Trophoblast cell (in vitro differentiated cells and primary cell): ENCODE measurements around the gene SEC16A.

Source experiments
- DNase-seq, 2 donors: peaks; one replicate each; pipeline ENCODE4 v3.0.0-alpha.2; 2016
- H2AFZ ChIP-seq: 2 replicates; pipeline ENCODE4 v1.6.1; 2013; ENCODE audit warnings: low read length, moderate library complexity, mild to moderate bottlenecking; ENCODE audit not compliant: insufficient read depth, poor library complexity
- H2AK5ac ChIP-seq: 2 replicates; pipeline ENCODE4 v1.6.1; 2013; ENCODE audit warnings: mild to moderate bottlenecking, low read length
- H2BK120ac ChIP-seq: 2 replicates; pipeline ENCODE4 v1.6.1; 2013; ENCODE audit warnings: low read length, mild to moderate bottlenecking, moderate library complexity; ENCODE audit not compliant: insufficient read depth, poor library complexity
- H2BK12ac ChIP-seq: 2 replicates; pipeline ENCODE4 v1.6.1; 2013; ENCODE audit warnings: mild to moderate bottlenecking, low read length, moderate library complexity
- H2BK5ac ChIP-seq: 2 replicates; pipeline ENCODE4 v1.6.1; 2013; ENCODE audit warnings: low read length, low read depth, moderate library complexity, mild to moderate bottlenecking; ENCODE audit not compliant: poor library complexity
- H3K14ac ChIP-seq: 2 replicates; pipeline ENCODE4 v1.6.1; 2013; ENCODE audit warnings: mild to moderate bottlenecking, low read length
- H3K18ac ChIP-seq: 2 replicates; pipeline ENCODE4 v1.6.1; 2013; ENCODE audit warnings: mild to moderate bottlenecking, low read length
- H3K23ac ChIP-seq: 2 replicates; pipeline ENCODE4 v1.6.1; 2013; ENCODE audit warnings: low read length
- H3K27ac ChIP-seq: 2 replicates; pipeline ENCODE4 v1.5.1; 2013; ENCODE audit warnings: low read depth, mild to moderate bottlenecking, inconsistent platforms, low read length, moderate library complexity
- H3K27me3 ChIP-seq: 2 replicates; pipeline ENCODE4 v1.6.1; 2013; ENCODE audit warnings: inconsistent platforms, mild to moderate bottlenecking, low read length, moderate library complexity; ENCODE audit not compliant: insufficient read depth
- H3K36me3 ChIP-seq, 2 experiments: 1 replicate in 1 of 2; 2 replicates in 1 of 2; pipeline ENCODE4 v1.6.1; 2013; ENCODE audit warnings: low read length in 2 of 2, mild to moderate bottlenecking in 2 of 2, moderate library complexity in 1 of 2; ENCODE audit not compliant: insufficient read depth in 2 of 2, control insufficient read depth in 1 of 2
- H3K4ac ChIP-seq: 2 replicates; pipeline ENCODE4 v1.6.1; 2013; ENCODE audit warnings: low read depth, mild to moderate bottlenecking, low read length, moderate library complexity
- H3K4me1 ChIP-seq, 2 experiments: 1 replicate in 1 of 2; 2 replicates in 1 of 2; pipeline ENCODE4 v1.6.1; 2013; ENCODE audit warnings: low read length in 2 of 2, mild to moderate bottlenecking in 2 of 2, moderate library complexity in 1 of 2; ENCODE audit not compliant: insufficient read depth in 2 of 2, control insufficient read depth in 1 of 2
- H3K4me2 ChIP-seq: 2 replicates; pipeline ENCODE4 v1.6.1; 2013; ENCODE audit warnings: inconsistent platforms, mild to moderate bottlenecking, low read length, moderate library complexity
- H3K4me3 ChIP-seq: 2 replicates; pipeline ENCODE4 v1.5.1; 2013; ENCODE audit warnings: mild to moderate bottlenecking, low read depth, low read length, inconsistent platforms
- H3K79me1 ChIP-seq: one replicate; pipeline ENCODE4 v1.6.1; 2013; ENCODE audit warnings: low read length
- H3K79me2 ChIP-seq: 2 replicates; pipeline ENCODE4 v1.6.1; 2013; ENCODE audit warnings: low read length, mild to moderate bottlenecking; ENCODE audit not compliant: control insufficient read depth, insufficient read depth, poor library complexity
- H3K9ac ChIP-seq: 2 replicates; pipeline ENCODE4 v1.6.1; 2013; ENCODE audit warnings: mild to moderate bottlenecking, low read length
- H3K9me3 ChIP-seq: 2 replicates; pipeline ENCODE4 v1.6.1; 2013; ENCODE audit warnings: low read depth, mild to moderate bottlenecking, control low read depth, inconsistent platforms, low read length; ENCODE audit not compliant: insufficient read depth
- H4K12ac ChIP-seq: 2 replicates; pipeline ENCODE4 v1.6.1; 2013; ENCODE audit warnings: low read depth, mild to moderate bottlenecking, low read length, moderate library complexity
- H4K8ac ChIP-seq: 2 replicates; pipeline ENCODE4 v1.6.1; 2013; ENCODE audit warnings: low read depth, mild to moderate bottlenecking, low read length, moderate library complexity
- H4K91ac ChIP-seq: one replicate; pipeline ENCODE4 v1.6.1; 2013; ENCODE audit warnings: low read depth, mild to moderate bottlenecking, low read length, moderate library complexity
- WGBS: extraction: QIAGEN DNeasy Blood & Tissue Kit; methylation state at CpG from one replicate; pipeline ENCODE4 v1.1.7; 2013; ENCODE audit warnings: missing lambda C conversion rate; ENCODE audit not compliant: insufficient read length, insufficient coverage; ENCODE audit errors: extremely low coverage; 5-methylcytosine and 5-hydroxymethylcytosine counted together

Gene SEC16A

DNA sequence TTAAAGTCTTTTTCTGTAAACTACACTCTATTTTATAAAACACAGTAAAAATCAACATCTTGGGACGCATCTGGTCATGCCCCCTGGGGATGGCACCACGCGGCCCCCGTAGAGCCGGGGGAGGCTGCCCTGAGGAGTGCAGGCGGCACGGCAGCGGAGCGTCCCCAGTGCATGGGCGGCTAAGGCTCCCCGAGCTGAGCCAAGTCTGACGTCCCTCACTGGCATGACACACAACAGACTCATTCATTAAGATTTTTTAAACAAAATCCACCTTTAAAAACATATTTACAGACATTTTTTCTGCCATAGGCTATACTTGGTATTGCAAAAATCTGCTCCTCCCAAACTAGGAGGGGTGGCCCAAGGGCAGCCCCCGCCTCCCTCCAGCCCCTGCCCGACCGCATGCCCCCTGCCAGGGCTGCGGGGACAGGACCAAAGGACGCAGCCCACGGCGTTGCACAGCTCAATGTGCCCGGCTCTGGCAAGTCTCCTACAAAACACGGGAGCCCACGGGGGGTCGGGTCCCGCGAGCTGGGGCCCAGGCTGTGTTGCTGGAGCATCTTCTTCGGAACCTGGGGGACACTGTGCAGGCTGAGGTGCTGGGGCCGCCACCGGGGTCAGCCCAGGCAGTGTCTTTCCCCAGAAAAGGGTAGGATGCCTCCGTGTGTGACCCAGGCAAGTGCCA, 11.8 kb upstream of the SEC16A start:
- no peaks in the 10 kb centered on the region for H3K4me1 ChIP-seq
- H4K12ac ChIP-seq: no peak overlapping the region
- H3K9ac ChIP-seq: no peak overlapping the region
- no peaks in the 10 kb centered on the region for H3K79me1 ChIP-seq
- no peak overlapping the region for H3K4me2 ChIP-seq
- peaks cover 34 to 37% of the 10 kb centered on the region in 2 experiments for H3K36me3 ChIP-seq
- H3K18ac ChIP-seq: no peak overlapping the region
- H3K14ac ChIP-seq: no peak overlapping the region
- no peak overlapping the region for H2AK5ac ChIP-seq
- DNase-seq: no peak
- no peak overlapping the region for H3K27ac ChIP-seq
- no peak overlapping the region for H2BK5ac ChIP-seq
- H2BK12ac ChIP-seq: no peak overlapping the region
- H3K9me3 ChIP-seq: peaks cover 4% of the 10 kb centered on the region
- H2AFZ ChIP-seq: no peak overlapping the region
- no peak overlapping the region for H4K8ac ChIP-seq
- H3K23ac ChIP-seq: no peak overlapping the region
- no peak overlapping the region for H3K4me3 ChIP-seq
- H3K79me2 ChIP-seq: no peaks in the 10 kb centered on the region
- no peak overlapping the region for H2BK120ac ChIP-seq
- H3K27me3 ChIP-seq: no peaks in the 10 kb centered on the region
- no CpG with 5 or more reads among the region's 29 CpGs for WGBS
- no peak overlapping the region for H4K91ac ChIP-seq
- no peak overlapping the region for H3K4ac ChIP-seq

DNA sequence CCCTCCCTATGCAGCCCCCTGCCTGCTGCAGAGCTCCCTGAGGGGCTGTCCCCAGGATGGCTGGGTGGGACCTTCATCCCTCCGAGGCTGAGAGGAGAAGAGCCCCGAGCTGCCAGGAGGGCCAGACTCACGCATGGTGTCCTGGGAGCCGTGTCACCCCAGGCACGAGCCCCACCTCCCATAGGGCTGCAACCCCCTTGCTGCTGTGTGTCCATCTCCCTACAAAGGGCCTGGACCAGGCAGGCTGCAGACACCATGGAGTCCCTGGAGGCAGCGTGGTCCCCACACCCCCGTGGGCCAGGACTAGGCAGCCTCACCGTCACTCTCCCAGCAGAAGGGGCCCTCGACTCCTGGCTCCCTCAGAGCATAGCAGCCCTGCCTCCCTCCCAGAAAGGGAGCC, 11.2 kb upstream of the SEC16A start:
- WGBS: no CpG with 5 or more reads among the region's 9 CpGs
- Histone ChIP-seq H3K9ac (no peak overlapping the region), H2BK12ac (no peak overlapping the region), H2BK120ac (no peak overlapping the region), H3K4ac (no peak overlapping the region), H3K36me3 (peaks cover 27 to 32% of the 10 kb centered on the region in 2 experiments), H3K14ac (no peak overlapping the region), H2BK5ac (no peak overlapping the region), H3K23ac (no peak overlapping the region), H3K4me3 (no peak overlapping the region), H2AK5ac (no peak overlapping the region), H3K4me1 (no peaks in the 10 kb centered on the region), H3K79me1 (no peaks in the 10 kb centered on the region), H3K27me3 (no peaks in the 10 kb centered on the region), H4K8ac (no peak overlapping the region), H3K9me3 (peaks cover 4% of the 10 kb centered on the region), H3K27ac (no peak overlapping the region), H3K79me2 (no peaks in the 10 kb centered on the region), H4K12ac (no peak overlapping the region), H3K4me2 (no peak overlapping the region), H3K18ac (no peak overlapping the region), H4K91ac (no peak overlapping the region), H2AFZ (no peak overlapping the region)
- DNase-seq: no peak

DNA sequence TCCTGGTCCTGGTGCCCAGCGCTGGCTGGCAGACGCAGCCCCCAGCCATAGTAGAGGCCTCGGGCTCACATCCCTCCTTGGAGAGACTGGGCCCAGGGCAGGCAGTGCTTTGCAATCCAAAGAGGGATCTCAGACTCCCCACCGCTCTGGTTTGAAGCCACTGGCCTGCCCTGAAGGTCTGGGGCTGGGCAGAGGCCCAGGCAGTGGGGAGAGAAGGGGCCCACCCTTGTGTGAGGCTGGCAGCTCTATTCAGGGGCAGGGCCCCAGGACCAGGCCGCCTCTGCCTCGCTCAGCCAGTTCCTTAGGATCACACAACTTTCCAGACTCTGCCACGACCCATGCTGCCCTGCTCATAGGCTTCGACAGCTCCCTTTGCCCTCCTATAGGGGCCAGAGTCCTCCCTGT, 10.7 kb upstream of the SEC16A start:
- Histone ChIP-seq H3K79me2 (no peaks in the 10 kb centered on the region), H3K27me3 (no peaks in the 10 kb centered on the region), H3K18ac (no peak overlapping the region), H3K4me3 (no peak overlapping the region), H4K91ac (no peak overlapping the region), H3K79me1 (no peaks in the 10 kb centered on the region), H2BK12ac (no peak overlapping the region), H2AK5ac (no peak overlapping the region), H3K36me3 (peaks cover 23 to 27% of the 10 kb centered on the region in 2 experiments), H3K4me2 (no peak overlapping the region), H2AFZ (no peak overlapping the region), H3K9ac (no peak overlapping the region), H2BK120ac (no peak overlapping the region), H3K4ac (no peak overlapping the region), H3K4me1 (no peaks in the 10 kb centered on the region), H3K23ac (no peak overlapping the region), H2BK5ac (no peak overlapping the region), H4K8ac (no peak overlapping the region), H3K9me3 (peaks cover 3% of the 10 kb centered on the region), H3K27ac (no peak overlapping the region), H3K14ac (no peak overlapping the region), H4K12ac (no peak overlapping the region)
- WGBS: no CpG with 5 or more reads among the region's 8 CpGs
- no peak for DNase-seq

DNA sequence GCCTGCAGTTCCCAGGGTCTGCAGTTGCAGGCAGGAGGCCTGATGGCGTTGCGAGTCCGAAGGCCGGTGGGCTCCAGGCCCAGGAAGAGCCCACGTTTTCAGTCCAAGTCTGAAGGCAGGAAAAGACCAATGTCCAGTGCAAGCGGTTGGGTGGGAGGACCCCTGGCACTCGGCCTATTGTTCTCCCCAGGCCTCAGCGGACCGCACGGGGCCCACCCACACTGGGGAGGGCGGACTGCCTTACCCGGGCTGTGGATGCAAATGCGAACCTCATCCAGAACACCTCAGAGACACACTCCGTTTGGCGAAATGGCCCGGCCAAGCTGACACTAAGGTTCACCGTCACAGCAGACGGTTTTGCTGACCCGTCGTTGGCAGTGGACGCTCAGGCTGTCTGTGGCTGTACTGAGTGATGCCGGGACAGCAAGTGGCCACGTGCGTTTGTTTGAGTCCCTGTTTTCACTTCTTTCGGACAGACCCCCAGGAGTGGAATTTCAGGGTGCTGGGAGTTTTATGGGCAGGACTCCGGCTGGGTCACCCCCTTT, 10.2 kb upstream of the SEC16A start:
- Histone ChIP-seq H3K79me2 (no peaks in the 10 kb centered on the region), H3K79me1 (no peaks in the 10 kb centered on the region), H3K14ac (no peak overlapping the region), H3K4me3 (no peak overlapping the region), H4K91ac (no peak overlapping the region), H3K18ac (no peak overlapping the region), H3K4ac (no peak overlapping the region), H2AK5ac (no peak overlapping the region), H3K4me2 (no peak overlapping the region), H2BK5ac (no peak overlapping the region), H3K27me3 (no peaks in the 10 kb centered on the region), H3K9ac (no peak overlapping the region), H3K23ac (peak overlapping the region; percentile 40), H4K12ac (no peak overlapping the region), H3K27ac (no peak overlapping the region), H4K8ac (no peak overlapping the region), H2BK120ac (no peak overlapping the region), H3K9me3 (no peaks in the 10 kb centered on the region), H2BK12ac (no peak overlapping the region), H3K4me1 (no peaks in the 10 kb centered on the region), H3K36me3 (peaks cover 18 to 23% of the 10 kb centered on the region in 2 experiments), H2AFZ (no peak overlapping the region)
- WGBS: no CpG with 5 or more reads among the region's 26 CpGs
- no peak for DNase-seq
